ENCODE measurements around the gene EPS15.

- TF ChIP-seq CTCF (optimal IDR thresholded peaks at IDR 0.05 in 1 of 3, IDR thresholded peaks at IDR 0.05 in 1 of 3, conservative IDR thresholded peaks at IDR 0.05 in 1 of 3; ENCODE audit: extremely low read depth in 1 of 3, insufficient read depth in 2 of 3, low read length in 3 of 3) (no peak), EZH2 (IDR thresholded peaks at IDR 0.05; ENCODE audit: low read length) (no peak)
Observed at GRCh38 chr1:51313961-51314777, 204.9 kb downstream of the EPS15 start.

Data from keratinocyte (primary cell).